ENCODE measurements around the gene MCTS1.

The MCTS1 gene

DNA sequence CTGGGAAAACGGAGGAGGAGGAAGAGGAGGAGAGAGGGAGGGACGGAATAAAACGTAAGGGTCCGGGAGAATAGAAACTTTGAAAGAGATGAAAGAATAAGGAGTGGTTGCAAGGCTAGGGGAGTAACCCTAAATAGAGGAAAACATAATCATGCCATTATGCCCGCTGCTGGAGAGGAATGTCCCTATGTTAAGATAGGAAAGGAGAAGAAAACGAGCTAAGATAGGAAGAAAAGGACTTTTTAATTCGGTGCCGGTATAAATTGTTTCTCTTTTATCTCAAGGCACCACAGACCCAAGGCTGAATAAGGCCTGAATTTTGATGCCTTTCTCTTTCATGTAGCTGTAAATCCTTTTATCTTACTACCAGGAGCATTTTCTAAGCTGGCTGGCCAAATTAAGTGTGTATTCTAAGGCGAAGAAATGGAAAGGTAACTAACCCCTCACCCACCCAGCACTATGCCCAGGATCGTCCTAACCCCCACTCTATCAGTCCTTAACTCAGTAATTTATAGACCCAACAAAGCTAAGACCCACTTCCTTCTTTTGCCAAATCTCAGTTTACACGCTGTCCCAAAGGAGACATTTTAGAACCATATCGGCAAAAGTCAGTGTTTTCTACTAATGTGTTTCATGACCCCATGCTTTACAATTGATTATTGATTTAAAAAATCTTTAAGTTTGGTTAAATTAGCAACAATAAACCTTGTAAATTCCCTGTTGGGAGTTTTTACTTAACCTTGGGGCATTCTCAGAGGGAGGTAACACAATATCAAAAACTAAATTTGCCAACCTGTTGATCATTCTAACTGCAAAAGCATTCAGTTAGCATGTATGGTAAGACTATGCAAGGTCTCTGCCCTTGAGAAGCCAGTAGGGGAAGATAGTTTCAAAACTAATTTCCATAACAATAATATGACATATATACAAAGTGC, 42.0 kb upstream of the MCTS1 start:
- TF ChIP-seq, protein P1, sequence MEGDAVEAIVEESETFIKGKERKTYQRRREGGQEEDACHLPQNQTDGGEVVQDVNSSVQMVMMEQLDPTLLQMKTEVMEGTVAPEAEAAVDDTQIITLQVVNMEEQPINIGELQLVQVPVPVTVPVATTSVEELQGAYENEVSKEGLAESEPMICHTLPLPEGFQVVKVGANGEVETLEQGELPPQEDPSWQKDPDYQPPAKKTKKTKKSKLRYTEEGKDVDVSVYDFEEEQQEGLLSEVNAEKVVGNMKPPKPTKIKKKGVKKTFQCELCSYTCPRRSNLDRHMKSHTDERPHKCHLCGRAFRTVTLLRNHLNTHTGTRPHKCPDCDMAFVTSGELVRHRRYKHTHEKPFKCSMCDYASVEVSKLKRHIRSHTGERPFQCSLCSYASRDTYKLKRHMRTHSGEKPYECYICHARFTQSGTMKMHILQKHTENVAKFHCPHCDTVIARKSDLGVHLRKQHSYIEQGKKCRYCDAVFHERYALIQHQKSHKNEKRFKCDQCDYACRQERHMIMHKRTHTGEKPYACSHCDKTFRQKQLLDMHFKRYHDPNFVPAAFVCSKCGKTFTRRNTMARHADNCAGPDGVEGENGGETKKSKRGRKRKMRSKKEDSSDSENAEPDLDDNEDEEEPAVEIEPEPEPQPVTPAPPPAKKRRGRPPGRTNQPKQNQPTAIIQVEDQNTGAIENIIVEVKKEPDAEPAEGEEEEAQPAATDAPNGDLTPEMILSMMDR (IDR thresholded peaks at IDR 0.05; ENCODE audit: insufficient read depth, low read length, poor library complexity, severe bottlenecking) = no peak
- H3K4me3 ChIP-seq (replicated peaks; ENCODE audit: low read depth, low read length) = peak overlapping the region; percentile 67
- no peaks in the 10 kb centered on the region for H3K27me3 ChIP-seq (replicated peaks; ENCODE audit: control insufficient read depth, insufficient read depth, low read length)
- peak; percentile 9 for DNase-seq (ENCODE audit: extremely low read depth, insufficient read length)
- H3K36me3 ChIP-seq (ENCODE audit: control insufficient read depth, insufficient read depth, low read length) = no peaks in the 10 kb centered on the region

DNA sequence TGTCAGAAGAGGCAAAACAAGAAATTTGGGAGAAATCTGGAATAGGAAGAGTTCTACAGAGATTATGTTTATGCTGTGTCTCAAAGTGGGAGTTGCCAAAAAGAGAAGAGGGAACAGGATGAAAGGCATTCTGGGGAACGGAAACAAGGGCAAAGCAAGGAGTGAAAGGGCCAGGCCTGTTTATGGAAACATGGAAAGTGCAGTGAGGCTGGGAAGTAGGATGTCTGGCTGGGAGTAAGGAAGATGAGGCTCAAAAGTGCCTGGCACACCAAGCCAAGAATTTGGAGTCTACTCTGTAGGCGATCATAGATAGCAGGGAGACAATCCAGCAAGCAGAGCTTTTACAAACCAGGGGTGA, 41.4 kb upstream of the MCTS1 start:
- Histone ChIP-seq H3K27me3 (replicated peaks; ENCODE audit: control insufficient read depth, insufficient read depth, low read length) (no peaks in the 10 kb centered on the region), H3K36me3 (ENCODE audit: control insufficient read depth, insufficient read depth, low read length) (no peaks in the 10 kb centered on the region), H3K4me3 (replicated peaks; ENCODE audit: low read depth, low read length) (no peak overlapping the region)
- no peak for DNase-seq (ENCODE audit: extremely low read depth, insufficient read length)
- TF ChIP-seq, protein P1 (IDR thresholded peaks at IDR 0.05; ENCODE audit: insufficient read depth, low read length, poor library complexity, severe bottlenecking) = no peak

DNA sequence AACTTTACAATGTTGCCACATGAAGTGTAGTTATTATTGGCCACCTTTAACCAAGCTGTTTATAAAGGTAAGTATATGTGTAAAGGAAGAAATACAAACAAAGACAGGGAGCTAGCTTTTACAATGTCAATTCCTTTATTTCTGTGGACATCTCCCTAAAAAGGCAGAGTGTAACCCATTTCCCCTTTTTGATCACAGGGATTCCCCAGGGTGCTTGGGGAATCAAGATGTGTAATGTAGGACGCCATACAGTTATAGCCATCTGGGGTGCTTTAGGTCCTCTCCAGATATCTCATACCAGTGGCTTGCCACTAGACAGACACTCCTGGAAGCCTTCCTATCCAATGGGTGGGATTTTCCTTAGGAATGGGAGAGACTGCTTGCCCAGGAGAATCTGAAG, 39.0 kb upstream of the MCTS1 start:
- no peaks in the 10 kb centered on the region for H3K27me3 ChIP-seq (replicated peaks; ENCODE audit: control insufficient read depth, insufficient read depth, low read length)
- TF ChIP-seq, protein P1 (IDR thresholded peaks at IDR 0.05; ENCODE audit: insufficient read depth, low read length, poor library complexity, severe bottlenecking) = no peak
- H3K36me3 ChIP-seq (ENCODE audit: control insufficient read depth, insufficient read depth, low read length) = no peaks in the 10 kb centered on the region
- DNase-seq (ENCODE audit: extremely low read depth, insufficient read length) = no peak
- H3K4me3 ChIP-seq (replicated peaks; ENCODE audit: low read depth, low read length) = no peak overlapping the region

DNA sequence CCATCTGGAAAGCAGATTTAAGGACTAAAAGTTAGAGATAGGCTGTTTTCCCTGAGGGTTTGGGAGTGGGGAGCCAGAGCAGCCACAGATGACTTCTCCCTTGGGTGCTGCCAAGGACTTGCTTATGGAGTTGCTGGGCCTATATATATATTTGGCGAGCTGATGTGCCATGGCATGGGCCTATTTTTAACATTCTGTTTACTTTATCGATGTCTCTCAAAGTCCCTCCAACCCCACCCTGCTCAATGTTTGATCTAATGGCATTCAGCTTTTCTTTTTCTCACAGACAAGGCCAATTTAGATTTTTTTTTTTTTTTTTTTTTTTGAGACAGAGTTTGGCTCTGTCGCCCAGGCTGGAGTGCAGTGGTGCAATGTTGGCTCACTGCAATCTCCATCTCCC, 37.1 kb upstream of the MCTS1 start:
- Histone ChIP-seq H3K4me3 (replicated peaks; ENCODE audit: low read depth, low read length) (no peak overlapping the region), H3K27me3 (replicated peaks; ENCODE audit: control insufficient read depth, insufficient read depth, low read length) (no peaks in the 10 kb centered on the region), H3K36me3 (ENCODE audit: control insufficient read depth, insufficient read depth, low read length) (no peaks in the 10 kb centered on the region)
- TF ChIP-seq, protein P1 (IDR thresholded peaks at IDR 0.05; ENCODE audit: insufficient read depth, low read length, poor library complexity, severe bottlenecking) = no peak
- DNase-seq (ENCODE audit: extremely low read depth, insufficient read length) = no peak

DNA sequence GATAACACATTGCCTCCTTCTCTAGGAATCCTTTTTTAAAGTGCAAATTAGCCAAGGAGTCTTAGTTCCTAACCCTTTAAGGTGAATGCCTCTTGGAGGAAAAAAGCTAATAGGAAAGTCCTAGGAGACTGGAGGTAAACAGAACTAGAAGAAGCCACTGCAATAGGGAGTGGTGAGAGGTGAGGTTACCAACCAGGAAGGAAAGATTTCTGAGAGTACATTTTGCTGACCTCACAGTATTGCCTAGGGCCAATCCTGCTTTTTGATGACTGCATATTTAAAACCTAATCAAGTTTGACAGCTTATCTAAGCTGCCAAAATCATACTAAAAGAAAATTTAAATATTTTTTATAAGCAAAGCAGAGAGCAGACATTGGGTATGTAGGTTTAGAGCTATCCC, 35.9 kb upstream of the MCTS1 start:
- TF ChIP-seq, protein P1 (IDR thresholded peaks at IDR 0.05; ENCODE audit: insufficient read depth, low read length, poor library complexity, severe bottlenecking) = no peak
- Histone ChIP-seq H3K27me3 (replicated peaks; ENCODE audit: control insufficient read depth, insufficient read depth, low read length) (no peaks in the 10 kb centered on the region), H3K4me3 (replicated peaks; ENCODE audit: low read depth, low read length) (no peak overlapping the region), H3K36me3 (ENCODE audit: control insufficient read depth, insufficient read depth, low read length) (no peaks in the 10 kb centered on the region)
- no peak for DNase-seq (ENCODE audit: extremely low read depth, insufficient read length)

Data from GM06990 (cell line).